Memory B cell (primary cell): ENCODE results near the gene STEAP3.

Experiments used
- ATAC-seq: fragments of 150-1000 bp; cut with Tn5 transposase; 2 replicates; pipeline ENCODE4 v1.10.0; 2021; ENCODE audit warnings: low read depth, mild to moderate bottlenecking, moderate library complexity
- DNase-seq, 2 donors: peaks; one replicate each; pipeline ENCODE4 v3.0.0; 2022; ENCODE audit warnings: low spot score in 2 of 2
- H3K27ac Mint-ChIP-seq: one replicate; pipeline ENCODE4 v1.8.0; 2022; ENCODE audit warnings: mild to moderate bottlenecking, moderate library complexity, mixed read lengths
- H3K27me3 Mint-ChIP-seq: one replicate; pipeline ENCODE4 v1.8.0; 2022; ENCODE audit warnings: mixed read lengths
- H3K36me3 Mint-ChIP-seq: one replicate; pipeline ENCODE4 v1.8.0; 2022; ENCODE audit warnings: mild to moderate bottlenecking, mixed read lengths
- H3K4me1 Mint-ChIP-seq: one replicate; pipeline ENCODE4 v1.8.0; 2022; ENCODE audit warnings: mixed read lengths
- H3K4me3 Mint-ChIP-seq: one replicate; pipeline ENCODE4 v1.8.0; 2022; ENCODE audit warnings: mild to moderate bottlenecking, moderate library complexity, mixed read lengths
- H3K9me3 Mint-ChIP-seq: one replicate; pipeline ENCODE4 v1.8.0; 2022; ENCODE audit warnings: mixed read lengths

STEAP3 gene

DNA sequence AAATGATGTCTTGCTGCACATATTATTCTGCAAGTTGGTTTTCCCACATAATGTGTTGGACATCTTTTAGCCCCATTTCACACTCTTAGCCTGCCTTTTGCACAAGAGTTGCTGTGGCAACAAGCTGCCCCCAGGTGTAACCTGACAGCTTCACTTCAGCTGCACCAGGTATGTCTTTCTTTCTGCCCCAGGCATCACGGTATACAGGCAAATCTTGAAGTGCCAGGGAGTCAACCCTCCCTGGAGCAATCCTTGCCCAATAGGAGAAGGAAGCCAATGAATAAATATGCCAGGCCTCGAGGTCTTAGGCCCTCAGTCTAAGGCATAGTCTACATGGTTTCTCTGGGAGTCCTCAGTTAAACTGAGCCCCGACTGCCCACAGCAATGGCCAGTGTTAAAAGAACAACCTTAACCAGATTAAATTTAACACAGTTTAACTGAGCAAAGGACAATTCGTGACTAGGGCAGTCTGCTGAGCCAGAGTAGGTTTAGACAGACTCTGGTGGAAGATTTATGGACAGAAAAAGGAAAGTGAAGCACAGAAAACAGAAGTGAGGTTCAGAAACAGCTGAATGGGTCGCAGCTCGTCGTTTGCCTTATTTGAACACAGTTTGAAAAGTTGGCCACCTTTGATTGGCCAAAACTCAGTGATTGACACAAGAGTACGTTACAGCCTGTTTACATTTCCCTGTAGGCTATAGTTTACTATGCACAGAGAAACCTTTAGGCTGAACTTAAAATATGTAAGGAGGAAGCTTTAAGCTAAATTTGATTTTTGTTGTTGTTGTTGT is 33.1 kb upstream of the STEAP3 start:
- Mint-ChIP-seq H3K9me3 (peaks cover 7% of the 10 kb centered on the region), H3K27me3 (peaks cover 20% of the 10 kb centered on the region)

DNA sequence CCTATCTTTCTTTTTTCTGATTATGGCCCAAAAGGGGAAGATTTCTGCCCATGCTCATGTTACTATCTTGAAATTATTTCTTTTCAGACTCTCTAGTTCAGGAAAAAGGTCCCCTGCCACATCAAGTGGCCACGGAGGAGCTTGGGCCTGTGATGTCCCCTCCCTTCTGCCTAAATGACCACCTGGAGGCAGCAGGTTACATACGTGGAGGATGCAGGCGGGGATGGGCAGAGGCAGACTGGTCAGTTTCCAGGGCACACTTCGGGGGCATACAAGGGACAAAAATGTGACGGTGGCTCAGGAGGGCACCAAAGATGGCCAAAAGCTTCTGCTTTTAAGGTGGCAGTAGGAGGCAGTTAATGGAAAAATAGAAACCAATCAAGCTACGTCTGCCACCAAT is 30.7 kb upstream of the STEAP3 start:
- Mint-ChIP-seq H3K4me3 (no peak overlapping the region), H3K36me3 (peaks cover 2% of the 10 kb centered on the region), H3K9me3 (peaks cover 7% of the 10 kb centered on the region), H3K27me3 (peaks cover 21% of the 10 kb centered on the region), H3K27ac (no peak overlapping the region), H3K4me1 (peaks cover 7% of the 10 kb centered on the region)
- DNase-seq (no peak), ATAC-seq (no peak)

More for the DNA sequence above, 33.1 kb upstream of the STEAP3 start:
- no peak for ATAC-seq
- no peak overlapping the region for H3K4me3 Mint-ChIP-seq
- no peak overlapping the region for H3K27ac Mint-ChIP-seq
- H3K4me1 Mint-ChIP-seq = peaks cover 7% of the 10 kb centered on the region
- peaks cover 2% of the 10 kb centered on the region for H3K36me3 Mint-ChIP-seq
- DNase-seq = no peak

DNA sequence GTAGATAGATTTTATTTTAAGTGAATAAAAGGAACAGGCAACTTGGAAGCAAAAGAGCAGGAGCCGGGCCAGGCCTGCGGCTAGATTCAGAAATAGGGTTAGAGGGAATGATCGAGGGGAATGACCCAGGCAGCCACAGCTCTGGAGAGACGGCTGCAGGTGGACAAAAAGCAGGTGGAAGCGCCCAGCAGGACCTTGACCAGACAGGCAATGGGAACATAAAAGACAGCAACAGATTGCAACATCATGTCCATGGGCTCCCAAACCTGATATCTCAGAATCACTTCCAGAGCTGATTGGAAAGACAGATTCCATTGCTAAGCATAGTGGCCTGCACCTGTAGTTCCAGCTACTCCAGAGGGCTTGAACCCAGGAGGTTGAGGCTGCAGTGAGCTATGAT is 28.6 kb upstream of the STEAP3 start:
- Mint-ChIP-seq H3K36me3 (peaks cover 2% of the 10 kb centered on the region), H3K27me3 (peaks cover 23% of the 10 kb centered on the region), H3K4me1 (peaks cover 7% of the 10 kb centered on the region), H3K27ac (no peak overlapping the region), H3K9me3 (peaks cover 7% of the 10 kb centered on the region), H3K4me3 (no peak overlapping the region)
- DNase-seq (no peak), ATAC-seq (no peak)

- no peak overlapping the region for H3K27ac Mint-ChIP-seq
- peaks cover 2% of the 10 kb centered on the region for H3K36me3 Mint-ChIP-seq
- ATAC-seq (no peak), DNase-seq (no peak)
- H3K27me3 Mint-ChIP-seq = peaks cover 20% of the 10 kb centered on the region
- peaks cover 7% of the 10 kb centered on the region for H3K9me3 Mint-ChIP-seq
- H3K4me3 Mint-ChIP-seq = no peak overlapping the region
- H3K4me1 Mint-ChIP-seq = peaks cover 4% of the 10 kb centered on the region
Observed at GRCh38 chr2:119195887-119196286, 27.7 kb upstream of the STEAP3 start.

DNA sequence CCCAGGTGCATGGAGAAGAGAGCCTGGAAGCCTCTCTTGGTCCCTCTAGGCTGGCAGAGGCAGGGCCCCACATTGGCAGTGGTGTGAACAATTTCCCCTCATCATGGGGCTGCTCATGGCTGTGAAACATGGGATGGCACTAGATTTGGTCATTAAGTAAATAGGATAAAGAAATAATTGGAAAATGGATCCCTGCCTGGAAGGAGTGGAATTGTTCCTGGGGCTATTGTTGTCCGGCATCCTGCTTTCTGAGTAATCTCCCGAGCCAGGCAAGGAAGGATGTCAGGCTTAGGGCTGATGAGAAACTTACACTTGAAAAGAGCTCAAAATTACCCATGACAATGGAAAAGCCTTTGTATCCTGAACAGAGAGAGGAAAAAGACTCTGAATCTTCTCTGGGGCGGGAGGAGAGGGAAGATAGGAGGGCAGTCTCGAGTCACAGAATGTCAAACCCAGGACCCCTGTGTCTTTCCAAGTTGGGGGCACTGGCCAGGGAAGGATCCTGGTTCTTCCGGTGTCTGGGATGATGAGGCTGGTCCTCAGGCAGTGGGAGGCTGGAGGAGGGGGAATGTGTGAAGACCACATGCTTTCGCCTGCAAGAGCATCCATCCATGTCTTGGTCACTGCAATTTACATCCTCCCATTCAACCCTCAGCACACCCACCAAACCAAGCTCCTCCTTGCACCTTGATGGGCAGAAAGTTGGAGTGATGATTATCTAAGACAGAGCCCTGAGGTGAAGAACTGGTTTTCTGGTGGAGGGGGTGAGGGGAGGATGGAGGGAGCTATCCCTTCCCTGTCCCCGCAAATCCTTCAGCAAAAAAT is 27.1 kb upstream of the STEAP3 start:
- no peak overlapping the region for H3K27ac Mint-ChIP-seq
- DNase-seq = no peak
- H3K36me3 Mint-ChIP-seq = peaks cover 2% of the 10 kb centered on the region
- no peak for ATAC-seq
- peaks cover 7% of the 10 kb centered on the region for H3K9me3 Mint-ChIP-seq
- peaks cover 4% of the 10 kb centered on the region for H3K4me1 Mint-ChIP-seq
- peaks cover 20% of the 10 kb centered on the region for H3K27me3 Mint-ChIP-seq
- no peak overlapping the region for H3K4me3 Mint-ChIP-seq

DNA sequence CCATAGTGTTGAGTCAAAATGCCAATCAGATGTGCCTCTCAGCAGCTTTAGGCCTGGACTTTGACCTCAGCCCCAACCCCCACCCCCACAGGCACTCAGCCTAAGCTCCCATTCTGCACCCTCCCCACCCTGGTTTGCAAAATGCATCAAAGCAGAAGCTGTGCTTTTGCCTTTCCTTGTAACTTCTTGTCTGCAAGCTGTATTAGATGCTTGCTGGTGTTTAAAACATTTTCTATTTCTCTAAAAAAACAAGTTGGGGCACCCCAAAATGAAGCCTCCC is 26.6 kb upstream of the STEAP3 start:
- ATAC-seq (no peak), DNase-seq (no peak)
- H3K36me3 Mint-ChIP-seq = peaks cover 2% of the 10 kb centered on the region
- H3K27me3 Mint-ChIP-seq = peaks cover 18% of the 10 kb centered on the region
- no peak overlapping the region for H3K4me3 Mint-ChIP-seq
- peaks cover 4% of the 10 kb centered on the region for H3K4me1 Mint-ChIP-seq
- peaks cover 7% of the 10 kb centered on the region for H3K9me3 Mint-ChIP-seq
- H3K27ac Mint-ChIP-seq = no peak overlapping the region

GRCh38 chr2:119197529-119198239 is 25.9 kb upstream of the STEAP3 start:
- Mint-ChIP-seq H3K4me3 (no peak overlapping the region), H3K27ac (no peak overlapping the region), H3K4me1 (peaks cover 7% of the 10 kb centered on the region), H3K9me3 (peaks cover 7% of the 10 kb centered on the region), H3K36me3 (peaks cover 2% of the 10 kb centered on the region), H3K27me3 (peaks cover 18% of the 10 kb centered on the region)
- DNase-seq = no peak
- ATAC-seq = no peak

- no peak for DNase-seq
- Mint-ChIP-seq H3K4me1 (peaks cover 11% of the 10 kb centered on the region), H3K4me3 (no peak overlapping the region), H3K9me3 (peaks cover 7% of the 10 kb centered on the region), H3K27me3 (peaks cover 17% of the 10 kb centered on the region), H3K27ac (no peak overlapping the region), H3K36me3 (peaks cover 2% of the 10 kb centered on the region)
- ATAC-seq = no peak
Observed at GRCh38 chr2:119198240-119198840, 25.3 kb upstream of the STEAP3 start.

GRCh38 chr2:119201815-119202214 is 21.8 kb upstream of the STEAP3 start:
- no peak overlapping the region for H3K4me3 Mint-ChIP-seq
- peaks cover 8% of the 10 kb centered on the region for H3K4me1 Mint-ChIP-seq
- no peaks in the 10 kb centered on the region for H3K9me3 Mint-ChIP-seq
- H3K36me3 Mint-ChIP-seq = no peaks in the 10 kb centered on the region
- H3K27ac Mint-ChIP-seq = no peak overlapping the region
- H3K27me3 Mint-ChIP-seq = peaks cover 4% of the 10 kb centered on the region
- ATAC-seq (no peak), DNase-seq (no peak)

DNA sequence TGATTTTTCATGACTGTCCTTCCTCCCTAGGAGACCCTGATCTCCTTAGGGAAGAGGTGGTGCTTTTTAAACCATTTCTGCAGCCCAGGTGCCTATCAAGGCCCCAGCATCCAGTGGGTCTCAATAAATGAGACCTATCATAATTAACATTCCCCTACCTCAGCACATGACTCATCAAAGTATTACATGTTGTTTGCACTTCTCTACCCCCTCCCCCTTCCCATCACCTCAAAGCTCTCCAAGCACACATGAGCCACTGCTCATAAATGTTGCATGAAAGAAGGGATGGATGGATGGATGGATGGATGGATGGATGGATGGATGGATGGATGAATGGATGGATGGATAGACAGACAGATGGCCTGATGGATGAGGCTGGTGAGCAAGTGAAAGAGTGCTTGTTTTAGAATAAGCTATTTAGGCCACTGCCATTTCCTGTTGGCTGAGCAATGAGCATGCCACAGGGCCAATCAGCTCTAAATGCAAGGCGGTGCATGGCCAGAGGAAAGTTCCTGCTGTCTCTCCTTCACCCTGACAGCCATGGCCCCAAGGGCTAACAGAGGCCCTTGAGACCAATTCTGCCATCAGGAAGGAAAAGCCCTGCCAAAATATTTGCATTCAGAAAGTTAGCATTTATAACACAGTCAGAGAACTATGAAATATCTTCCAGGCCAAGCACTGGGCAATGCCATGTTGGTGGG is 20.9 kb upstream of the STEAP3 start:
- Mint-ChIP-seq H3K36me3 (no peaks in the 10 kb centered on the region), H3K4me1 (peaks cover 8% of the 10 kb centered on the region), H3K27me3 (peaks cover 4% of the 10 kb centered on the region), H3K9me3 (no peaks in the 10 kb centered on the region), H3K27ac (no peak overlapping the region), H3K4me3 (no peak overlapping the region)
- ATAC-seq (no peak), DNase-seq (no peak)

- H3K4me3 Mint-ChIP-seq = no peak overlapping the region
- H3K4me1 Mint-ChIP-seq = peaks cover 8% of the 10 kb centered on the region
- H3K27me3 Mint-ChIP-seq = peaks cover 5% of the 10 kb centered on the region
- no peaks in the 10 kb centered on the region for H3K36me3 Mint-ChIP-seq
- no peak overlapping the region for H3K27ac Mint-ChIP-seq
- no peaks in the 10 kb centered on the region for H3K9me3 Mint-ChIP-seq
- no peak for ATAC-seq
- no peak for DNase-seq
Observed at GRCh38 chr2:119204525-119204924, 19.1 kb upstream of the STEAP3 start.

GRCh38 chr2:119205001-119205706 is 18.5 kb upstream of the STEAP3 start:
- Mint-ChIP-seq H3K36me3 (no peaks in the 10 kb centered on the region), H3K27me3 (peaks cover 7% of the 10 kb centered on the region), H3K4me3 (no peak overlapping the region), H3K27ac (no peak overlapping the region), H3K4me1 (peaks cover 8% of the 10 kb centered on the region), H3K9me3 (no peaks in the 10 kb centered on the region)
- DNase-seq (no peak), ATAC-seq (no peak)

DNA sequence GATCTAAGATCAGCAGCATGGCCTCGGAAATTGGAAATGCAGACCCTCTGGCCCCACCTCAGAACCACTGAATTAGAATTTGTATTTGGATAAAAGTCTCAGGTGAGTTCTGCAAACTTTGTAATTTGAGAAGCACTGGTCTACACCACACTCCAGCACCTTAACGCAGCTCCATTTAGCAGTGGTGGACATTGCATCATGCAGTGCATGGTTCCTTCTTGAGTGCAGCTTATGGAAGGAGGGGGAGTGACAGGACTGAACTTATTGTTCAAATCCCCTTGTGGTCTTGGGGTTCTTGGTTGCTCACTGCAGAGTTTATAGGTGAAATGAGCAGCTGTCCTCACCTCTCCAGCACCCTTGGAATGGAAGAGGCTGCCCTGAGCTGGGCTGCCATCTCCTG is 17.4 kb upstream of the STEAP3 start:
- DNase-seq (no peak), ATAC-seq (no peak)
- H3K4me1 Mint-ChIP-seq = peaks cover 8% of the 10 kb centered on the region
- no peaks in the 10 kb centered on the region for H3K36me3 Mint-ChIP-seq
- H3K9me3 Mint-ChIP-seq = no peaks in the 10 kb centered on the region
- H3K4me3 Mint-ChIP-seq = no peak overlapping the region
- H3K27ac Mint-ChIP-seq = no peak overlapping the region
- peaks cover 7% of the 10 kb centered on the region for H3K27me3 Mint-ChIP-seq
